RWPE1 (cell line): Measurements from ENCODE around the gene TXNDC17.
A peak's percentile ranks its signal among the peaks of the same experiment; 100 is the strongest.
"Not testable (repeated sequence)": the region's sequence is repeated elsewhere in the genome, so short reads cannot be mapped to it uniquely, and the experiment has no call there.

Experiments
- CTCF ChIA-PET: fragments of 350-600 bp; sonication (Branson Sonifier 250); formaldehyde crosslinking; extraction: SDS; loops from one replicate; lab custom pipeline; 2021; lab: Yijun Ruan, JAX
- POLR2A ChIA-PET: fragments of 400-600 bp; formaldehyde crosslinking; extraction: SDS; loops from one replicate; lab custom pipeline; 2020; ENCODE audit warnings: antibody characterized with exemption; ENCODE audit not compliant: low non-redundant PET; lab: Yijun Ruan, JAX
- DNase-seq: peaks from one replicate; pipeline ENCODE4 v3.0.0; 2012; ENCODE audit warnings: low spot score
- H3K27ac ChIP-seq: fragments of 450-650 bp; 2 replicates; pipeline ENCODE4 v1.5.1; 2017
- TF ChIP-seq, protein P1 (sequence below): fragments of 450-650 bp; conservative IDR thresholded peaks from 2 replicates; pipeline ENCODE4 v1.5.1; 2017; ENCODE audit warnings: low read depth, mild to moderate bottlenecking

Gene TXNDC17

GRCh38 chr17:6640536-6641246 is at the start of gene TXNDC17, which contains the start of gene KIAA0753:
Gene TXNDC17 (plus strand): TSS chr17:6641060. CDS start chr17:6641083, 23 bp downstream.
Gene KIAA0753 (minus strand): TSS chr17:6640711. CDS start chr17:6635103, 5,608 bp downstream.
- H3K27ac ChIP-seq = peak within 1 kb of the TSS; percentile 96
- peak; percentile 81 for DNase-seq
- CTCF ChIA-PET = no interaction called here
- TF ChIP-seq, protein P1, sequence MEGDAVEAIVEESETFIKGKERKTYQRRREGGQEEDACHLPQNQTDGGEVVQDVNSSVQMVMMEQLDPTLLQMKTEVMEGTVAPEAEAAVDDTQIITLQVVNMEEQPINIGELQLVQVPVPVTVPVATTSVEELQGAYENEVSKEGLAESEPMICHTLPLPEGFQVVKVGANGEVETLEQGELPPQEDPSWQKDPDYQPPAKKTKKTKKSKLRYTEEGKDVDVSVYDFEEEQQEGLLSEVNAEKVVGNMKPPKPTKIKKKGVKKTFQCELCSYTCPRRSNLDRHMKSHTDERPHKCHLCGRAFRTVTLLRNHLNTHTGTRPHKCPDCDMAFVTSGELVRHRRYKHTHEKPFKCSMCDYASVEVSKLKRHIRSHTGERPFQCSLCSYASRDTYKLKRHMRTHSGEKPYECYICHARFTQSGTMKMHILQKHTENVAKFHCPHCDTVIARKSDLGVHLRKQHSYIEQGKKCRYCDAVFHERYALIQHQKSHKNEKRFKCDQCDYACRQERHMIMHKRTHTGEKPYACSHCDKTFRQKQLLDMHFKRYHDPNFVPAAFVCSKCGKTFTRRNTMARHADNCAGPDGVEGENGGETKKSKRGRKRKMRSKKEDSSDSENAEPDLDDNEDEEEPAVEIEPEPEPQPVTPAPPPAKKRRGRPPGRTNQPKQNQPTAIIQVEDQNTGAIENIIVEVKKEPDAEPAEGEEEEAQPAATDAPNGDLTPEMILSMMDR = no peak
- POLR2A ChIA-PET = no interaction called here

DNA sequence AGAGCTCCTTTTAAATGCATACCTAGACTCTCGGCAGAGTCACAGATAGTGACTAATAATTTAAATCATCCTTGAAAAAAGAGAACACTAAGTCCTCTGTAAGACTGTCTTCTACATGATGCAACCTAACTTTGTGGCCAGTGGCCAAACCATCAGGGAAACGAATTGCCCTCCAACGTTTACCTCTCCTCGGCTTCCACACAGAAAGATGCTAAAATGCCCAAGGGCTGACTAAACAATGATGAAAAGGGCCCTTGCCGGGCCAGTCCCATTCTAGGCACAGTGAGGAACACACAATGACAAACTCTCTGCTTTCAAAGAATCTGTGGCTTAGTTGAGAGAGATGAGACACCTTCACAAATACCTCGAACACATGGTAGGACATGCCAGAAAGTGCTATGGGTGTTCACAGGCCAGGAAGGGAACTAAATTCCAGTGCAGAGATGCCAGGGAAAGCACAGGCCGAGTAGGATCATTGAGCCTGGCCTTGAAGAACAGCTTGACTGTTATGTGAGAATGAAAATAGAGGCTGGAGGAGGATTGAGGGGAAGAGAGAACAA is 49.2 kb upstream of the TXNDC17 start:
- CTCF ChIA-PET = interaction anchor here (0.7 kb wide), 1 partner anchor 119 kb away, joined by 4 read pairs; no protein-coding TSS in a partner anchor
- DNase-seq = peak; percentile 44
- POLR2A ChIA-PET = interaction anchor here (0.5 to 0.6 kb wide), 2 partner anchors 148 to 1378 kb away, joined by 9 to 16 read pairs; no protein-coding TSS in a partner anchor
- H3K27ac ChIP-seq = peak overlapping the region; percentile 86
- TF ChIP-seq, protein P1 = no peak

GRCh38 chr17:6592173-6592572 is 48.7 kb upstream of the TXNDC17 start:
- CTCF ChIA-PET = no interaction called here

GRCh38 chr17:6593371-6593770 is 47.5 kb upstream of the TXNDC17 start:
- POLR2A ChIA-PET, CTCF ChIA-PET, H3K27ac ChIP-seq, DNase-seq: not testable (repeated sequence)

More at GRCh38 chr17:6592173-6592572, 48.7 kb upstream of the TXNDC17 start:
- TF ChIP-seq, protein P1 = no peak
- H3K27ac ChIP-seq = peak overlapping the region; percentile 86
- POLR2A ChIA-PET = no interaction called here
- DNase-seq = no peak

DNA sequence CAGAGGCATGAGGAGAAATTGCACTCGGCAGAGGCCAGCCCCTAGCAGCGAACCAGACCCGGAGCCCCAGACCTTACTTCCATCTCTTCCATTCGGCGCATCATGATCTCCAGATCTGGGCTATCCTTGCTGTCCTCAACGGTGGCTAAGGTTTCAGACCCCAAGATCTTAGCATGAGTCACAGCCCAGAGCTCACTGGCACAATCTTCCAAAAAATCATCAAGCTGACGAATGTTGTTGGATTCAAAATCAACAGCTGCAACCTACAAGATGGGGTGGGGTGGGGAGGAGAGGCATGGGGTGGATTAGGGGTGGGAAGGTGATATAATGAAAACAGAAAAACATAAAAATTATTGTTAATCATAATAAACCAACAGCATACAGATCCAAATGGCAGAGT is 44.8 kb upstream of the TXNDC17 start:
- DNase-seq = no peak
- TF ChIP-seq, protein P1 = no peak
- no peak overlapping the region for H3K27ac ChIP-seq
- ChIA-PET POLR2A (no interaction called here), CTCF (no interaction called here)

- ChIA-PET CTCF (no interaction called here), POLR2A (no interaction called here)
- TF ChIP-seq, protein P1 = no peak
- H3K27ac ChIP-seq = no peak overlapping the region
- DNase-seq = no peak
These were observed 44.3 kb upstream of the TXNDC17 start for GRCh38 chr17:6596511-6596910.

DNA sequence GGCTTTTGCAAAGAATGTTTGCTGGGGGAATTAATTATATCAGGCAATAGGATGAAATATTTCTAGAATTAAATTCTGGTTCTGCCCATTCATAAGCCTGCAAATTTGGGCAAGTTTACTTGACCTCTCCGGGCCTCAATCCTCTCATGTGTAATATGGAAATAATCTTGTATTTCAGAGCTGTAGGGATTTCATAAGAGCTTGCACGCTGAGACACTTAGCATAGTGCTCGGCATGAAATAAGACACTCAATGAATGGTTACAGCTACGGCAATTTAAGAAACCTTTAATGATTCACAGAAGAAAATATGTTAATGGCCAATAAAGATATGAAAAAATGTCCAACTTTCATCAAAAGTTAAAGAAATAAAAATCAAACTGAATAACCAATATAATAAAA is 43.9 kb upstream of the TXNDC17 start:
- POLR2A ChIA-PET = no interaction called here

More for the DNA sequence above, 43.9 kb upstream of the TXNDC17 start:
- DNase-seq = no peak
- TF ChIP-seq, protein P1 = no peak
- CTCF ChIA-PET = no interaction called here
- H3K27ac ChIP-seq = no peak overlapping the region
